Lower lobe of right lung (tissue), 2 donors: ENCODE data around the gene IKBKE. TPM values are rescaled to one million over a fixed set of nuclear protein-coding genes. Genes with fewer than 3 reads are reported as not detected.
A peak's percentile ranks its signal among the peaks of the same experiment; 100 is the strongest.

Experiments used
- ATAC-seq, 2 donors: fragments of 200-7000 bp; cut with Tn5 transposase; one replicate each; pipeline ENCODE4 v1.9.1; 2020 to 2022; ENCODE audit warnings: mild to moderate bottlenecking in 2 of 2, moderate library complexity in 2 of 2
- DNase-seq: peaks from one replicate; pipeline ENCODE4 v3.0.0-alpha.2; 2020
- H3K27ac ChIP-seq: fragments of 200-600 bp; one replicate; pipeline ENCODE4 v1.8.0; 2022
- H3K27me3 ChIP-seq: fragments of 200-600 bp; one replicate; pipeline ENCODE4 v1.8.0; 2022; ENCODE audit warnings: low read depth
- H3K36me3 ChIP-seq: fragments of 200-600 bp; one replicate; pipeline ENCODE4 v1.8.0; 2022; ENCODE audit warnings: mild to moderate bottlenecking
- H3K4me1 ChIP-seq: fragments of 200-600 bp; one replicate; pipeline ENCODE4 v1.8.0; 2022
- H3K4me3 ChIP-seq: fragments of 200-600 bp; one replicate; pipeline ENCODE4 v1.8.0; 2022; ENCODE audit warnings: mild to moderate bottlenecking
- H3K9me3 ChIP-seq: fragments of 200-600 bp; one replicate; pipeline ENCODE4 v1.8.0; 2022
- CTCF ChIP-seq: fragments of 200-600 bp; IDR thresholded peaks from one replicate; pipeline ENCODE4 v1.8.0; 2022; ENCODE audit warnings: antibody characterized with exemption, mild to moderate bottlenecking
- intact Hi-C: fragments of 100-400 bp; cut with DNase I; formaldehyde crosslinking; loops from one replicate; pipeline ENCODE4 v1.11.0; 2022
- total RNA-seq: library from RNA; stranded (reverse); fragmentation: NEBNext Ultra II Directional; extraction: Animal tissue kit (Norgen Biotek cat#: 25700); gene quantifications from one replicate; pipeline ENCODE4 v1.2.1, GENCODE V29; 2021
- donor health status: DM: no; HTN: yes; CAD: no; lungs with severe emphysema.

IKBKE gene
- total RNA-seq, 1 donor from 2014 or later: 12.5 TPM

DNA sequence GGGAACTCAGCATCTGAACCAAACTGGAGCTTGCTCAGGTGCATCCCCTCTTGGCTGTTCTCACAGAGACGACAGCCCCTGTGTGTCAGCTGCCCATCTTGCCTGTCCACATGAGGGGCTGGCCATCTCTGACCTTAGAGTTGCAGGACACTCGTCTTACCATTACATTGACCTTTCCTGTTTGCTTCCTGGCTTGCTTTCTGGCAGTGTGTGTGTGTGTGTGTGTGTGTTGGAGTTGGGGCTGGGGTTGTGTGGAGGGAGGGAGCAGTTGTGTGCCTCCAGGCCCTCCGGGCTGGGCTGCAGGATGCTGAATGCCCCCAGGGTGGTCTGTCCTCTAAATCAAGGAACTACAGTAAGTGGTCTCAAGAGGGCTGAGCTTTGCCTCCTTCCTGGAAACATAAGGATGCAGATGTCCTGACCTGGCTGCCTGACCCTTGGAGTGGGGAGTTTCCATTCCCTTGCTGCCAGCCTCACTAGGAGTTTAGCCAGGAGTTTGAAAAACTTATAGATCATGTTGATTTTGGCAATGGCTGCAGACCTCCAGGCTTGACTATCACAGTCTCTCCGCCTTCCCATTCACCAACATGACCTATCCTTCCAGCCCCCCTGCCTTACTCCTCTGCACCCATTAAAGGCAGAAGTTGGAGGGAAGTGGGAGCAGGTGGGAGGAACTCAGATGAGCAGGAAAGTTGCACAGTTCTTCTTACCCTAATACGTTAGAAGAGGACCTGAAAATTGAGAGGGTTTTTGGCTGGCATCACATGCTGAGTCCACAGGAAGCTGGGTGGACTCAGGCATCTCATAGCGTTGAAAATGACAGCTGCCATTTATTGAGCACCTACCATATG, 56.0 kb downstream of the IKBKE start:
- H3K27me3 ChIP-seq: no peaks in the 10 kb centered on the region
- no peak overlapping the region for H3K4me3 ChIP-seq
- no peaks in the 10 kb centered on the region for H3K9me3 ChIP-seq
- ATAC-seq: peak; percentile 28 to 44
- no peak for DNase-seq
- TF ChIP-seq CTCF: no peak
- H3K36me3 ChIP-seq: no peaks in the 10 kb centered on the region
- intact Hi-C loops: no loop called here
- no peak overlapping the region for H3K27ac ChIP-seq
- no peaks in the 10 kb centered on the region for H3K4me1 ChIP-seq

DNA sequence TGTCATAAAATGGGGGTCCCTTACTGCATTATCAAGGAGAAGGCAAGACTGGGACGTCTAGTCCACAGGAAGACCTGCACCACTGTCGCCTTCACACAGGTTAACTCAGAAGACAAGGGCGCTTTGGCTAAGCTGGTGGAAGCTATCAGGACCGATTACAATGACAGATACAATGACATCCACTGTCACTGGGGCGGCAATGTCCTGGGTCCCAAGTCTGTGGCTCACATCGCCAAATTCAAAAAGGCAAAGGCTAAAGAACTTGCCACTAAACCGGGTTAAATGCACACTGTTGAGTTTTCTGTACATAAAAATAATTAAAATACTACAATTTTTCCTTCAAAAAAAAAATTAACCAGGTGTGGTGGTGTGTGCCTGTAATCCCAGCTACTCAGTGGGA, 59.1 kb downstream of the IKBKE start:
- H3K27me3 ChIP-seq: no peaks in the 10 kb centered on the region
- no peaks in the 10 kb centered on the region for H3K9me3 ChIP-seq
- no peaks in the 10 kb centered on the region for H3K36me3 ChIP-seq
- no peaks in the 10 kb centered on the region for H3K4me1 ChIP-seq
- DNase-seq (no peak), ATAC-seq (no peak)
- H3K27ac ChIP-seq: no peak overlapping the region
- intact Hi-C loops: no loop called here
- H3K4me3 ChIP-seq: no peak overlapping the region
- no peak for TF ChIP-seq CTCF

- Histone ChIP-seq H3K9me3 (no peaks in the 10 kb centered on the region), H3K27me3 (no peaks in the 10 kb centered on the region), H3K27ac (no peak overlapping the region), H3K4me1 (no peaks in the 10 kb centered on the region), H3K36me3 (no peaks in the 10 kb centered on the region), H3K4me3 (no peak overlapping the region)
- DNase-seq (no peak), ATAC-seq (no peak)
- intact Hi-C loops: no loop called here
- no peak for TF ChIP-seq CTCF
These were observed 62.1 kb downstream of the IKBKE start for GRCh38 chr1:206532368-206532767.

- TF ChIP-seq CTCF: no peak
- H3K4me3 ChIP-seq: no peak overlapping the region
- H3K27me3 ChIP-seq: no peaks in the 10 kb centered on the region
- H3K9me3 ChIP-seq: no peaks in the 10 kb centered on the region
- no peaks in the 10 kb centered on the region for H3K36me3 ChIP-seq
- intact Hi-C loops: no loop called here
- DNase-seq (no peak), ATAC-seq (no peak)
- H3K27ac ChIP-seq: no peak overlapping the region
- H3K4me1 ChIP-seq: peaks cover 4% of the 10 kb centered on the region
These were observed 64.3 kb downstream of the IKBKE start for GRCh38 chr1:206534552-206534951.

DNA sequence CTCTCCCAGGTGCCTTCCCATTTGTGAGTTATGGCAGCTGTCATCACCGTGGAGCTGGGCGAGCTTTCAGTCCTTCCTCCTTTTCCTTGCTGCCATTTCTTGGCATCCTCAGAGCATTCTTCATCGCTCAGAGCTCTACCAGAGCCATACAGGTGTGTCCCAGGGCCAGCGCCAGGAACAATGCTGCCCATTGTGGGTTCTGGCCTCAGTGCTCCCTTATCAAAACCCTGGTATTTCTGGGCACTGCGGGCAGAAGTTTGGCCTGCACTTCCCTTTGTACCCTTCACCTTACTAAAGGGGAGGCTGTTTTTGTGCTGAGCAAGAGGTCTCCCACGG, 65.5 kb downstream of the IKBKE start:
- Histone ChIP-seq H3K36me3 (no peaks in the 10 kb centered on the region), H3K27ac (no peak overlapping the region), H3K4me1 (peaks cover 15% of the 10 kb centered on the region), H3K9me3 (no peaks in the 10 kb centered on the region), H3K4me3 (no peak overlapping the region), H3K27me3 (no peaks in the 10 kb centered on the region)
- ATAC-seq: no peak
- intact Hi-C loops: no loop called here
- no peak for TF ChIP-seq CTCF
- no peak for DNase-seq
